HepG2 (cell line): ENCODE measurements around the gene JADE2. TPM values are rescaled to one million over a fixed set of nuclear protein-coding genes. Genes with fewer than 3 reads are reported as not detected.
A peak's percentile ranks its signal among the peaks of the same experiment; 100 is the strongest.

Source experiments
- FOXM1 ChIP-seq: sonication (generic); formaldehyde crosslinking; IDR thresholded peaks from 2 replicates; pipeline ENCODE4 v1.5.0; 2020; ENCODE audit warnings: missing genetic modification reagents
- JUN ChIP-seq: sonication (generic); formaldehyde crosslinking; IDR thresholded peaks from 2 replicates; pipeline ENCODE4 v1.4.0; 2020; ENCODE audit warnings: mild to moderate bottlenecking, missing genetic modification reagents
- KDM5A ChIP-seq: fragments of 200-600 bp; sonication (generic); IDR thresholded peaks from 2 replicates; pipeline ENCODE4 v1.7.0; 2018; ENCODE audit warnings: antibody characterized with exemption, mild to moderate bottlenecking, low read length, borderline replicate concordance
- NR2F6 ChIP-seq, 2 experiments: IDR thresholded peaks; 2 replicates each; pipeline ENCODE4 v1.6.1; 2016; ENCODE audit warnings: antibody characterized with exemption in 1 of 2, mild to moderate bottlenecking in 1 of 2
- PRPF4 ChIP-seq: fragments of 200-400 bp; formaldehyde crosslinking; IDR thresholded peaks from 2 replicates; pipeline ENCODE4 v1.6.1; 2016; ENCODE audit warnings: low read length, low read depth; ENCODE audit not compliant: poor library complexity, severe bottlenecking
- RFXAP ChIP-seq: sonication (generic); formaldehyde crosslinking; IDR thresholded peaks from 2 replicates; pipeline ENCODE4 v1.4.0; 2020; ENCODE audit warnings: missing genetic modification reagents, borderline replicate concordance
- ZBTB4 ChIP-seq: sonication (generic); formaldehyde crosslinking; IDR thresholded peaks from 2 replicates; pipeline ENCODE4 v1.4.0; 2020; ENCODE audit warnings: missing genetic modification reagents, mild to moderate bottlenecking, borderline replicate concordance
- ZBTB7A ChIP-seq: sonication (generic); formaldehyde crosslinking; IDR thresholded peaks from 2 replicates; pipeline ENCODE4 v1.8.0; 2022; ENCODE audit warnings: mild to moderate bottlenecking, missing genetic modification reagents
- ZBTB7B ChIP-seq: sonication (generic); formaldehyde crosslinking; IDR thresholded peaks from 2 replicates; pipeline ENCODE4 v1.4.0; 2020; ENCODE audit warnings: missing genetic modification reagents
- ZFP90 ChIP-seq: sonication (generic); formaldehyde crosslinking; IDR thresholded peaks from 2 replicates; pipeline ENCODE4 v1.8.0; 2022; ENCODE audit warnings: missing genetic modification reagents, mild to moderate bottlenecking, inconsistent platforms, borderline replicate concordance
- ZMYM4 ChIP-seq: sonication (generic); formaldehyde crosslinking; IDR thresholded peaks from 2 replicates; pipeline ENCODE4 v1.8.1; 2023; ENCODE audit warnings: mild to moderate bottlenecking, missing genetic modification reagents
- ZNF17 ChIP-seq: sonication (generic); formaldehyde crosslinking; IDR thresholded peaks from 2 replicates; pipeline ENCODE4 v1.5.0; 2020; ENCODE audit warnings: mild to moderate bottlenecking, missing genetic modification reagents
- ZNF367 ChIP-seq: sonication (generic); formaldehyde crosslinking; IDR thresholded peaks from 2 replicates; pipeline ENCODE4 v1.4.0; 2020; ENCODE audit warnings: missing genetic modification reagents, borderline replicate concordance
- ZNF674 ChIP-seq: sonication (generic); formaldehyde crosslinking; IDR thresholded peaks from 2 replicates; pipeline ENCODE4 v1.5.0; 2020; ENCODE audit warnings: low read depth, mild to moderate bottlenecking, missing genetic modification reagents
- ZNF777 ChIP-seq: sonication (generic); formaldehyde crosslinking; IDR thresholded peaks from 2 replicates; pipeline ENCODE4 v1.4.0; 2020; ENCODE audit warnings: missing genetic modification reagents
- ZSCAN25 ChIP-seq: sonication (generic); formaldehyde crosslinking; IDR thresholded peaks from 2 replicates; pipeline ENCODE4 v1.8.0; 2022; ENCODE audit warnings: mild to moderate bottlenecking, missing genetic modification reagents
- polyA plus RNA-seq, 8 experiments: library from polyadenylated mRNA; depleted of rRNA in 3 of 8; stranded (reverse) in 7 of 8; unstranded in 1 of 8; fragments of >200 nt; fragmentation: Illumina TruSeq in 4 of 8; extraction: Trizol in 4 of 8; gene quantifications; 2 replicates each; pipeline versions ENCODE4 v1.2.1 to v1.2.3, GENCODE V29; 2011 to 2016; ENCODE audit warnings: low read depth in 4 of 8, missing spikeins in 1 of 8, mixed read lengths in 1 of 8; ENCODE audit not compliant: insufficient read depth in 1 of 8
- total RNA-seq, 5 experiments: library from RNA; depleted of rRNA; stranded (reverse); fragments of >200 nt; fragmentation: Illumina TruSeq; extraction: Trizol; gene quantifications; 2 replicates each; pipeline ENCODE4 v1.2.3, GENCODE V29; 2016; ENCODE audit warnings: low read depth in 1 of 5
- TF ChIP-seq, protein P1 (sequence below): sonication (generic); formaldehyde crosslinking; IDR thresholded peaks from 2 replicates; pipeline ENCODE4 v1.8.1; 2023; ENCODE audit warnings: mild to moderate bottlenecking, moderate library complexity, missing genetic modification reagents
- TF ChIP-seq, protein P2 (sequence below): sonication (generic); formaldehyde crosslinking; IDR thresholded peaks from 2 replicates; pipeline ENCODE4 v1.4.0; 2020; ENCODE audit warnings: missing genetic modification reagents
- TF ChIP-seq, protein P3 (sequence below): IDR thresholded peaks from 2 replicates; pipeline ENCODE4 v1.6.1; 2016; ENCODE audit warnings: mild to moderate bottlenecking, missing biosample characterization, missing genetic modification reagents

Gene JADE2
- total and polyA plus RNA-seq, 2 of the 13 experiments (the other 11 are each of a cell fraction or from before 2014, with no cell fraction given): 7.5 to 15.1 TPM

- TF ChIP-seq, protein P1, sequence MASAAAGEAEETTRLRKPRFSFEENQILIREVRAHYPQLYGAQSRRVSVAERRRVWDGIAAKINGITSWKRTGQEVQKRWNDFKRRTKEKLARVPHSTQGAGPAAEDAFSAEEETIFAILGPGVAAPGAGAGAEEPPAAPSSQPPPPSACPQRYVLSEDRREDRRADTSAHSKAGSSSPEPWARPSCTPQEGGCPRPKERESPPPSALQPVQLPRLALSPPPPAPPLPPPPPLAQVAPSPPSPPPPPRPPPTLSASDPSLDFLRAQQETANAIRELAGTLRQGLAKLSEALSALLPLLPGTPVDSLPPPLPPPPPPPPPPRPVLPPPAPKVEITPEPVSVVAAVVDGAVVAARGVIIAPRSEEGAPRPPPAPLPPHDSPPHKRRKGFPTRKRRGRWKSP (CRISPR knock-in tag): peak; percentile 8; the same call in 1 of the 2 replicates
- peak; percentile 20; the same call in 1 of the 2 replicates for TF ChIP-seq ZFP90 (CRISPR knock-in tag)
- TF ChIP-seq, protein P2, sequence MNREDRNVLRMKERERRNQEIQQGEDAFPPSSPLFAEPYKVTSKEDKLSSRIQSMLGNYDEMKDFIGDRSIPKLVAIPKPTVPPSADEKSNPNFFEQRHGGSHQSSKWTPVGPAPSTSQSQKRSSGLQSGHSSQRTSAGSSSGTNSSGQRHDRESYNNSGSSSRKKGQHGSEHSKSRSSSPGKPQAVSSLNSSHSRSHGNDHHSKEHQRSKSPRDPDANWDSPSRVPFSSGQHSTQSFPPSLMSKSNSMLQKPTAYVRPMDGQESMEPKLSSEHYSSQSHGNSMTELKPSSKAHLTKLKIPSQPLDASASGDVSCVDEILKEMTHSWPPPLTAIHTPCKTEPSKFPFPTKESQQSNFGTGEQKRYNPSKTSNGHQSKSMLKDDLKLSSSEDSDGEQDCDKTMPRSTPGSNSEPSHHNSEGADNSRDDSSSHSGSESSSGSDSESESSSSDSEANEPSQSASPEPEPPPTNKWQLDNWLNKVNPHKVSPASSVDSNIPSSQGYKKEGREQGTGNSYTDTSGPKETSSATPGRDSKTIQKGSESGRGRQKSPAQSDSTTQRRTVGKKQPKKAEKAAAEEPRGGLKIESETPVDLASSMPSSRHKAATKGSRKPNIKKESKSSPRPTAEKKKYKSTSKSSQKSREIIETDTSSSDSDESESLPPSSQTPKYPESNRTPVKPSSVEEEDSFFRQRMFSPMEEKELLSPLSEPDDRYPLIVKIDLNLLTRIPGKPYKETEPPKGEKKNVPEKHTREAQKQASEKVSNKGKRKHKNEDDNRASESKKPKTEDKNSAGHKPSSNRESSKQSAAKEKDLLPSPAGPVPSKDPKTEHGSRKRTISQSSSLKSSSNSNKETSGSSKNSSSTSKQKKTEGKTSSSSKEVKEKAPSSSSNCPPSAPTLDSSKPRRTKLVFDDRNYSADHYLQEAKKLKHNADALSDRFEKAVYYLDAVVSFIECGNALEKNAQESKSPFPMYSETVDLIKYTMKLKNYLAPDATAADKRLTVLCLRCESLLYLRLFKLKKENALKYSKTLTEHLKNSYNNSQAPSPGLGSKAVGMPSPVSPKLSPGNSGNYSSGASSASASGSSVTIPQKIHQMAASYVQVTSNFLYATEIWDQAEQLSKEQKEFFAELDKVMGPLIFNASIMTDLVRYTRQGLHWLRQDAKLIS (CRISPR knock-in tag): peak; percentile 38; the same call in 1 of the 2 replicates
- no peak; the same call in 1 of the 2 replicates for TF ChIP-seq RFXAP
- TF ChIP-seq ZNF777 (CRISPR knock-in tag): 0 out of 2 replicates have a peak, but pooled peaks have one; percentile 18
- TF ChIP-seq ZNF674 (CRISPR knock-in tag): 0 out of 2 replicates have a peak, but pooled peaks have one; percentile 6
- TF ChIP-seq ZBTB4: no peak
- TF ChIP-seq ZMYM4: 0 out of 2 replicates have a peak, but pooled peaks have one; percentile 20
- no peak for TF ChIP-seq PRPF4
- TF ChIP-seq NR2F6 (IDR thresholded peaks at IDR 0.05): no peak
- TF ChIP-seq NR2F6 (CRISPR knock-in tag; IDR thresholded peaks at IDR 0.05): 0 out of 2 replicates have a peak, but pooled peaks have one; percentile 8
- no peak for TF ChIP-seq JUN (CRISPR knock-in tag)
- peak; percentile 69; the same call in 1 of the 2 replicates for TF ChIP-seq ZBTB7B
- TF ChIP-seq, protein P3, sequence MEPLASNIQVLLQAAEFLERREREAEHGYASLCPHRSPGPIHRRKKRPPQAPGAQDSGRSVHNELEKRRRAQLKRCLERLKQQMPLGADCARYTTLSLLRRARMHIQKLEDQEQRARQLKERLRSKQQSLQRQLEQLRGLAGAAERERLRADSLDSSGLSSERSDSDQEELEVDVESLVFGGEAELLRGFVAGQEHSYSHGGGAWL (CRISPR knock-in tag): peak; percentile 17; the same call in 1 of the 2 replicates
- no peak for TF ChIP-seq KDM5A
- no peak; the same call in 1 of the 2 replicates for TF ChIP-seq ZNF367 (CRISPR knock-in tag)
- TF ChIP-seq ZBTB7A (CRISPR knock-in tag): peak; percentile 31; the same call in 1 of the 2 replicates
- no peak for TF ChIP-seq ZNF17 (CRISPR knock-in tag)
- TF ChIP-seq ZSCAN25 (CRISPR knock-in tag): no peak
- no peak for TF ChIP-seq FOXM1 (CRISPR knock-in tag)
These were observed 413 bp downstream of the JADE2 start (continued) for GRCh38 chr5:134525683-134526482.
